ENCODE measurements around the gene LAMA3. TPM values are rescaled to one million over a fixed set of nuclear protein-coding genes. Genes with fewer than 3 reads are reported as not detected.

The LAMA3 gene
- total and polyA plus RNA-seq, 2 donors (not counting 3 experiments of a cell fraction or from before 2014, with no cell fraction given) = 2.6 to 12.3 TPM

GRCh38 chr18:23882616-23883276 lies 193.5 kb downstream of the LAMA3 start:
- H2AFZ ChIP-seq (ENCODE audit: low read depth, low read length) = no peak overlapping the region
- dilution Hi-C loops (cut with MboI; ENCODE audit: extremely low pct_ligation_motif_present, low sequenced_read_pairs) = no loop called here
- CTCF ChIA-PET = interaction anchor here (2.0 kb wide), 1 partner anchor 36 kb away, joined by 6 read pairs; no protein-coding TSS in a partner anchor

More at GRCh38 chr18:23882616-23883276, 193.5 kb downstream of the LAMA3 start:
- POLR2A ChIA-PET = no interaction called here
- no peaks in the 10 kb centered on the region for H3K79me2 ChIP-seq (ENCODE audit: control insufficient read depth, insufficient read depth, low read length)
- intact Hi-C loops (cut with micrococcal nuclease) = no loop called here
- H3K4me3 ChIP-seq (replicated peaks in 1 of 3; ENCODE audit: insufficient read depth in 1 of 3, low read depth in 1 of 3, low read length in 3 of 3) = no peak overlapping the region
- H3K4me1 ChIP-seq (ENCODE audit: control insufficient read depth, extremely low read depth, insufficient read depth, low read length) = no peaks in the 10 kb centered on the region
- no peaks in the 10 kb centered on the region for H3K36me3 ChIP-seq (ENCODE audit: control insufficient read depth in 2 of 2, extremely low read depth in 1 of 2, insufficient read depth in 2 of 2, low read length in 2 of 2)
- no peaks in the 10 kb centered on the region for H4K20me1 ChIP-seq (replicated peaks; ENCODE audit: control insufficient read depth, extremely low read depth, insufficient read depth, low read length)
- no peak overlapping the region for H3K4me2 ChIP-seq (ENCODE audit: insufficient read depth, low read length)
- H3K9me3 ChIP-seq (replicated peaks; ENCODE audit: control insufficient read depth, insufficient read depth, low read length) = no peaks in the 10 kb centered on the region
- H3K27me3 ChIP-seq (ENCODE audit: control insufficient read depth in 2 of 2, insufficient read depth in 2 of 2, low read length in 2 of 2) = no peaks in the 10 kb centered on the region
- H3K9me1 ChIP-seq (replicated peaks; ENCODE audit: control insufficient read depth, extremely low read depth, insufficient read depth, low read length) = no peaks in the 10 kb centered on the region
- FAIRE-seq = no peak
- H3K9ac ChIP-seq (replicated peaks; ENCODE audit: extremely low read depth, insufficient read depth, low read length) = no peak overlapping the region
- no peak overlapping the region for H3K27ac ChIP-seq (ENCODE audit: insufficient read depth, low read depth, low read length)
- no peak for DNase-seq (ENCODE audit: low read depth, low spot score)
- no TSS peak for BruUV-seq (replicated peaks)
- no peak for TF ChIP-seq EZH2 (IDR thresholded peaks at IDR 0.05; ENCODE audit: borderline replicate concordance, low read depth, low read length, severe bottlenecking)
- no peak for TF ChIP-seq POLR2A (IDR thresholded peaks at IDR 0.05; ENCODE audit: low read depth, low read length)
- TF ChIP-seq JUN (IDR thresholded peaks at IDR 0.05; ENCODE audit: borderline replicate concordance, insufficient read depth, insufficient read length, low read depth) = no peak
- TF ChIP-seq POLR2AphosphoS5 (IDR thresholded peaks at IDR 0.05; ENCODE audit: insufficient read depth, low read depth, low read length) = no peak
- no peak for TF ChIP-seq CTCF (IDR thresholded peaks at IDR 0.05; ENCODE audit: extremely low read depth in 1 of 2, insufficient read depth in 1 of 2, low read depth in 1 of 2, low read length in 2 of 2)
- TF ChIP-seq MAX (IDR thresholded peaks at IDR 0.05; ENCODE audit: insufficient read depth, insufficient read length) = no peak
- no peak for TF ChIP-seq FOS (IDR thresholded peaks at IDR 0.05; ENCODE audit: borderline replicate concordance, insufficient read depth, low read length)
- TF ChIP-seq GATA2 (IDR thresholded peaks at IDR 0.05; ENCODE audit: insufficient read depth, insufficient read length, low read depth, low read length) = no peak
- no peak for TF ChIP-seq MYC (IDR thresholded peaks at IDR 0.05; ENCODE audit: low read depth, low read length)

Data from endothelial cell of umbilical vein (primary cell).